ENCODE data around the gene RTEL1. TPM values are rescaled to one million over a fixed set of nuclear protein-coding genes. Genes with fewer than 3 reads are reported as not detected.

Gene RTEL1
- total RNA-seq, 2 experiments from 2014 or later = 49.8 to 54.3 TPM

DNA sequence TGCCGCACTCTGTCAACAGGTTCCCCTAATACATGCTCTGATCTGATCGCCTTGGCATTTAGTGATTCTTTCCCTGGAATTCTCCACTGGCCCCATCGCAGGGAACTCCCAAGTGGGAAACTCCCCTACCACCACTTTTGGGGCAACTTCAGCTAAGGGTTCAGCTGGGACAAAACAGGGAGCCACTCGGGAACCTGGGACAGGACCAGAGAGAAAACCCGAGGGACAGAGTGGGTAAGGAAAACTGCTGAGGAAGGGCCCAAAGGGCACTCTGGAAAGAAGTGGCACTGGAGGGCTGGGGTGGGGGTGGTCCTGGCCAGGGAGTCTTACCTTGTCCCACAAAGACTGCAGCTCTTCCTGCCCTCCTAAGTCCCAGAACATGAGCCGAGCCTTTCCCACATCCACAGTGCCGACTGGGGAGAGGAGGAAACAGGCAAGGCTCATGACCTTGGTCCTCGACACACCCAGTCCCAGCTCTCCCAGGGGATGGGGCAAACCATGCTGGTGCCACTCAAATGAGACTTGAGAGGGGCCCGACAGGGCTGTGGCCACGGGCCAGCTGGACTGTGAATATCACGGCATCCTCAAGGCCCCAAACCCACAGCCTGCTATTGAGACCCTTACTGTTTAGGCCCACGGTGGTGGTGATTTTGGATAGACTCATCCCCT lies 48.0 kb downstream of the RTEL1 start:
- Mint-ChIP-seq H3K27ac (peak overlapping the region; percentile 81), H3K4me3 (peak overlapping the region; percentile 90), H3K36me3 (ENCODE audit: low read depth) (peaks cover 49% of the 10 kb centered on the region), H3K9me3 (ENCODE audit: insufficient read depth) (no peaks in the 10 kb centered on the region), H3K4me1 (ENCODE audit: low read depth) (peaks cover 36% of the 10 kb centered on the region), H3K27me3 (ENCODE audit: low read depth) (no peaks in the 10 kb centered on the region)
- ATAC-seq (no peak), DNase-seq (no peak)
- ChIA-PET POLR2A (interaction anchor here (1.3 kb wide), 1 partner anchor 159 kb away, joined by 4 read pairs; the partner anchor contains the start of gene TPD52L2), CTCF (interaction anchor here (0.6 to 4.2 kb wide), 5 partner anchors 27 to 158 kb away, joined by 3 to 70 read pairs (median 15); partner anchors contain the start of genes LIME1, SLC2A4RG and TPD52L2)

DNA sequence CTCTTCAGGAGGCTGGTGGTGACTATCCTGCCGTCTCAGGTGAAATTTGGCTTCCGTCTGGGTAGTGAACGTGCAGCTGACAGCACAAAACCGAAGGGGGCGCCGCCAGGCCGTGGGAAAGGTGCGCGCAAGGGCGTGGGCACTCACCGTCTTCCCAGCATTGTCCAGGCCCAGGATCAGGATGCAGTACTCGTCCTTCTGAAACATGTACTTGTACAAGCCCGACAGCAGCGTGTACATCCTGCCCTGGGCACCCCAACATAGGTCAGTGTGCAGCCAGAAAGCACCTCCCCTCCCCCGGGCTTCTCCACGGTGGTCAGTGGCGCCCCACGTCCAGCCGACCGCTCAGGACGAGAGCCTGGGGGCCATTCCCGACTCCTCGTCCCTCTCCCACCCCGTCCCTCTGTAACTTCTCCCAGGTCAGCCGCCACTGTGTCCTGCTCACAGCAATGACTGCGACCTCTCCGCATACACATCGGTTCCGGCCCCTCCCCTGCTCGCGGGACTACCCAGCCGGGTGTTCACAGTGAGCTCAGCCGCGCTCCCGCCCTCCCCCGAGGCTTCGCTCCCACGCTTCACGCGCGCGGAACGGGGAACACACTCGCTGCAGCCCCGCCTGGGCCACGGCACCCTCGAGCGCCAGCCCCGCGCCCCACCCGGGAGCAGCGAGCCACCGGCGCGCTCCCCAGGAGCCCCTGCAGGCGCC lies 48.9 kb downstream of the RTEL1 start:
- POLR2A ChIA-PET = interaction anchor here (0.6 to 2.2 kb wide), 12 partner anchors 9 to 262 kb away, joined by 3 to 19 read pairs (median 4); partner anchors contain the start of genes LIME1, RTEL1, SLC2A4RG and TPD52L2
- peak; percentile 62 for ATAC-seq
- H3K36me3 Mint-ChIP-seq (ENCODE audit: low read depth) = peaks cover 58% of the 10 kb centered on the region

DNA sequence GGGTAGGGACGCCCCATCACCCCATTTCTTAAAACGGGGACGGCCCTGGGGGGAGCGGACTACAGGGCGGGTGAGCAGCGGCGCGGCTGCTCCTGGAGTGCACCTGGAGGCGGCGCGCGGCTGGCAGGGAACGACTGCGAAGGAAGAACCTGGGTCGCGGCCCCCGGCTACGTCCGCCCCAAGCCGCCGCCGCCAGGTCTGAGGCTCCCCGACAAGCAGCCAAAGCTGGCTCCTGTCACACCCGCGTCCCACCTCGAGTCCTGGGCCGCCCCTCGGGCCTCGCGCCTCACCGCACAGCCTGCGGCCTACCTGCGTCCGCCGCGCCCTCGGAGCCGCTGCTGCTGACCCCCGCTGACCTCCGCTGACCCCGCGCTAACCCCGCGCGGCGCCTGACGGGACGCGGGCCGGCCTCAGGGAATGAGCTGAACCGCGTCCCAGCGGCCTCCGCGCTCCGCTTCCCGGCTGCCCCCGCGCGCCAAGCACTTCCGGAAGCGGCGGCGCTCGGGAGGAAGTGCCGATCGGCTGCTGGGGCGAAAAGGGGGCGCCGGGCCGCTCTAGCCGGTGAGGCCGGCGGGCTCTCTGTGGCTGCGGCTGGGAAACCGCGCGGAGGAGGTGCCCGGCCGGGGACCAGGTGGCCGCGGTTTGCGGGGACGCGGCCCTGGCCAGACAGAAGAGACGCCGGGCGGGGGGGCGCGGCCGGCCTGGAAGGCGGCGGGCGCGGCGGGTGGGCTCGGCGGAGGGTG lies 49.6 kb downstream of the RTEL1 start, which contains the start of the genes ARFRP1 and ZGPAT:
Gene ARFRP1, minus strand, starts transcription at position 419 of the 743 bp plus-strand sequence. CDS start 885 bp downstream, outside the sequence.
Gene ZGPAT, plus strand, starts transcription at position 482 of the 743 bp plus-strand sequence. CDS start 542 bp downstream, outside the sequence.
- H3K4me1 Mint-ChIP-seq (ENCODE audit: low read depth) = peaks cover 44% of the 10 kb centered on the region
- H3K36me3 Mint-ChIP-seq (ENCODE audit: low read depth) = peaks cover 65% of the 10 kb centered on the region
- DNase-seq = peak; percentile 90
- peak within 1 kb of the TSS; percentile 90 for H3K4me3 Mint-ChIP-seq
- H3K27ac Mint-ChIP-seq = peak within 1 kb of the TSS; percentile 81
- no peaks in the 10 kb centered on the region for H3K27me3 Mint-ChIP-seq (ENCODE audit: low read depth)
- no peaks in the 10 kb centered on the region for H3K9me3 Mint-ChIP-seq (ENCODE audit: insufficient read depth)
- ChIA-PET CTCF (interaction anchor here (0.6 to 4.2 kb wide), 28 partner anchors 8 to 350 kb away, joined by 3 to 70 read pairs (median 4); partner anchors contain the start of genes GMEB2, LIME1, RTEL1 and SAMD10), POLR2A (interaction anchor here (0.6 to 2.2 kb wide), 20 partner anchors 9 to 356 kb away, joined by 3 to 19 read pairs (median 4); partner anchors contain the start of genes GMEB2, LIME1, RTEL1 and SLC2A4RG)
- ATAC-seq = peak; percentile 81

More for the DNA sequence above, 48.9 kb downstream of the RTEL1 start:
- H3K4me3 Mint-ChIP-seq = peak overlapping the region; percentile 90
- peaks cover 38% of the 10 kb centered on the region for H3K4me1 Mint-ChIP-seq (ENCODE audit: low read depth)
- no peaks in the 10 kb centered on the region for H3K9me3 Mint-ChIP-seq (ENCODE audit: insufficient read depth)
- peak; percentile 76 for DNase-seq
- no peaks in the 10 kb centered on the region for H3K27me3 Mint-ChIP-seq (ENCODE audit: low read depth)
- CTCF ChIA-PET = interaction anchor here (0.6 to 4.2 kb wide), 25 partner anchors 8 to 351 kb away, joined by 3 to 70 read pairs (median 5); partner anchors contain the start of genes LIME1, RTEL1, SAMD10 and SLC2A4RG
- peak overlapping the region; percentile 81 for H3K27ac Mint-ChIP-seq

DNA sequence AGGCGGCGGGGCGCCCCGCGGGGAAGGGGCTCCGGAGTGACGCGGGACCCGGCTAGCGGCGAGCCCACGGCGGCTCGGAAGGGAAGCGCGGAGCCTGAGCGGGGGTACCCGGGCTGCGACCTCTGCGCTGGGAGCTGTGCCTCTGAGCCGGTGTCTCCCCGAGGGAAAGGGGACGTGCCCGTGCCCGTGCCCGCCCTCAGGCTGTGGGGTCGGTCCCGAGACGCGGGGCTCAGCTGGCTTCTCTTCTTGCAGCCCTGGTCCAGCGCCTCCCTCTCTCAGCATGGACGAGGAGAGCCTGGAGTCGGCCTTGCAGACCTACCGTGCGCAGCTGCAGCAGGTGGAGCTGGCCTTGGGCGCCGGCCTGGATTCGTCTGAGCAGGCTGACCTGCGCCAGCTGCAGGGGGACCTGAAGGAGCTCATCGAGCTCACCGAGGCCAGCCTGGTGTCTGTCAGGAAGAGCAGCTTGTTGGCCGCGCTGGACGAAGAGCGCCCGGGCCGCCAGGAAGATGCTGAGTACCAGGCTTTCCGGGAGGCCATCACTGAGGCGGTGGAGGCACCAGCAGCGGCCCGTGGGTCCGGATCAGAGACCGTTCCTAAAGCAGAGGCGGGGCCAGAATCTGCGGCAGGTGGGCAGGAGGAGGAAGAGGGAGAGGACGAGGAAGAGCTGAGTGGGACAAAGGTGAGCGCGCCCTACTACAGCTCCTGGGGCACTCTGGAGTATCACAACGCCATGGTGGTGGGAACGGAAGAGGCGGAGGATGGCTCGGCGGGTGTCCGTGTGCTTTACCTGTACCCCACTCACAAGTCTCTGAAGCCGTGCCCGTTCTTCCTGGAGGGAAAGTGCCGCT lies 50.4 kb downstream of the RTEL1 start:
- ChIA-PET CTCF (interaction anchor here (0.6 to 4.2 kb wide), 21 partner anchors 11 to 349 kb away, joined by 3 to 70 read pairs (median 7); partner anchors contain the start of genes GMEB2, LIME1, RTEL1 and SAMD10), POLR2A (interaction anchor here (0.6 to 2.2 kb wide), 16 partner anchors 8 to 356 kb away, joined by 3 to 19 read pairs (median 5); partner anchors contain the start of genes GMEB2, LIME1, RTEL1 and SLC2A4RG)
- peaks cover 45% of the 10 kb centered on the region for H3K4me1 Mint-ChIP-seq (ENCODE audit: low read depth)
- ATAC-seq (peak; percentile 15), DNase-seq (peak; percentile 27)
- H3K36me3 Mint-ChIP-seq (ENCODE audit: low read depth) = peaks cover 72% of the 10 kb centered on the region
- H3K4me3 Mint-ChIP-seq = peak overlapping the region; percentile 90
- H3K9me3 Mint-ChIP-seq (ENCODE audit: insufficient read depth) = no peaks in the 10 kb centered on the region
- H3K27ac Mint-ChIP-seq = peak overlapping the region; percentile 75
- H3K27me3 Mint-ChIP-seq (ENCODE audit: low read depth) = no peaks in the 10 kb centered on the region

DNA sequence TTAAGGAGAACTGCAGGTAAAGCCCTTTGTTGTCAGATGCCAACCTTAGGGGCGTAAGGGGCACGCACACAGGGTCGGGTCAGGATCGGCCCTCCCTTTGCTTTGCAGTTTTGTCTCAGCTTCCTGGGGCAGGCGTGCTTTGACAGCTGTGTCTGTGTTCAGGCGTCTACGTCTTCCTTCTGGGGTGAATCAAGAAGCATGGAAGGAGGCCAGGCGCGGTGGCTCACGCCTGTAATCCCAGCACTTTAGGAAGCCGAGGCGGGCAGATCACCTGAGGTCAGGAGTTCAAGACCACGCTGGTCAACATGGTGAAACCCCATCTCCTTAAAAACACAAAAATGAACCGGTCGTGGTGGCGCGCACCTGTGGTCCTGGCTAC lies 51.0 kb downstream of the RTEL1 start:
- ATAC-seq (no peak), DNase-seq (peak; percentile 20)
- CTCF ChIA-PET = interaction anchor here (1.9 to 4.2 kb wide), 3 partner anchors 28 to 155 kb away, joined by 15 to 70 read pairs (median 46); partner anchors contain the start of genes LIME1, SLC2A4RG and TPD52L2
- Mint-ChIP-seq H3K27ac (peak overlapping the region; percentile 34), H3K4me1 (ENCODE audit: low read depth) (peaks cover 45% of the 10 kb centered on the region), H3K4me3 (peak overlapping the region; percentile 90), H3K9me3 (ENCODE audit: insufficient read depth) (no peaks in the 10 kb centered on the region), H3K36me3 (ENCODE audit: low read depth) (peaks cover 78% of the 10 kb centered on the region), H3K27me3 (ENCODE audit: low read depth) (no peaks in the 10 kb centered on the region)
- POLR2A ChIA-PET = interaction anchor here (0.6 to 2.0 kb wide), 3 partner anchors 9 to 51 kb away, joined by 3 to 5 read pairs (median 3); partner anchors contain the start of gene RTEL1

DNA sequence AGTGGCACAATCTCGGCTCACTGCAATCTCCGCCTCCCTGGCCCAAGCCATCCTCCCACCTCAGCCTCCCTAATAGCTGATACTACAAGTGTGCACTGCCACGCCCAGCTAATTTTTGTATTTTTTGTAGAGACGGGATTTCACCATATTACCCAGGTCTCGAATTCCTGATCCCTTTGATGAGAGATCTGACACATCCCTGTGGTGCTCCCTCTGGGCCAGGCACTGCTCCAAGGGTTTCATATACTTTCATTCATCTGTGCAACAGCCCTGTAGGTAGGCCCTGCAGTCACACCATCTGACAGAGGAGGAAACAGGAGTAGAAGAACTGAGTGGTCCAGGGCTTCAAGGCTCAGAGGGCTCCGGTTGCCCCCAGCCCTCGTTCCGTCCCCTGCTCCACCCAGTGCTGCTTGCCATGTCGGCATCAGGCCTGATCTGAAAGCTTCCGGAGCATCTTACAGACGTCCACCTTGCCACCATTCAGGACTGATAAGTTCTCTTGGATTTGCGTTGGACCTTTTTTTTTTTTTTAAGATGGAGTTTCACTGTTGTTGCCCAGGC lies 53.1 kb downstream of the RTEL1 start:
- peaks cover 77% of the 10 kb centered on the region for H3K36me3 Mint-ChIP-seq (ENCODE audit: low read depth)
- ChIA-PET CTCF (interaction anchor here (1.2 to 1.3 kb wide), 2 partner anchors 16 to 263 kb away, joined by 3 to 6 read pairs; no protein-coding TSS in a partner anchor), POLR2A (interaction anchor here (0.8 kb wide), 1 partner anchor 32 kb away, joined by 3 read pairs; no protein-coding TSS in a partner anchor)
- DNase-seq = no peak
- no peaks in the 10 kb centered on the region for H3K27me3 Mint-ChIP-seq (ENCODE audit: low read depth)
- H3K4me1 Mint-ChIP-seq (ENCODE audit: low read depth) = peaks cover 45% of the 10 kb centered on the region
- H3K9me3 Mint-ChIP-seq (ENCODE audit: insufficient read depth) = peaks cover 3% of the 10 kb centered on the region
- no peak overlapping the region for H3K4me3 Mint-ChIP-seq
- H3K27ac Mint-ChIP-seq = no peak overlapping the region
- no peak for ATAC-seq

DNA sequence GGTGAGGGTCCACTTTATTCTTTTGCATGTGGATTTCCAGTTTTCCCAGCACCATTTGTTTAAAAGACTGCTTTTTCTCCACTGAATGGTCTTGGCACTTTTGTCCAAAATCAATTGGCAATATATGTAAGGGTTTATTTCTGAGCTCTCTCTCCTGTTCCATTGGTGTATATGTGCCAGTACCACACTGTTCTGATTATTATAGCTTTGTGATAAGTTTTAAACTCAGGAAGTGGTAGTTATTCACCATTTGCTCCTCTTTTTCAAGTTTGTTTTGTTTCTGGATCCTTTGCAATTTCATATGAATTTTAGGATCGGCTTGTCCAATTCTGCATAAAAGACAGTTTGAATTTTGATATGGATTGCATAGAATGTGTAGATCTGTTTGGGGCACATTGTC lies 54.1 kb downstream of the RTEL1 start:
- DNase-seq = no peak
- ATAC-seq = no peak
- H3K4me1 Mint-ChIP-seq (ENCODE audit: low read depth) = peaks cover 39% of the 10 kb centered on the region
- ChIA-PET CTCF (interaction anchor here (1.3 kb wide), 1 partner anchor 262 kb away, joined by 3 read pairs; no protein-coding TSS in a partner anchor), POLR2A (no interaction called here)
- H3K27ac Mint-ChIP-seq = no peak overlapping the region
- no peaks in the 10 kb centered on the region for H3K27me3 Mint-ChIP-seq (ENCODE audit: low read depth)
- H3K36me3 Mint-ChIP-seq (ENCODE audit: low read depth) = peaks cover 79% of the 10 kb centered on the region
- peaks cover 5% of the 10 kb centered on the region for H3K9me3 Mint-ChIP-seq (ENCODE audit: insufficient read depth)
- no peak overlapping the region for H3K4me3 Mint-ChIP-seq

DNA sequence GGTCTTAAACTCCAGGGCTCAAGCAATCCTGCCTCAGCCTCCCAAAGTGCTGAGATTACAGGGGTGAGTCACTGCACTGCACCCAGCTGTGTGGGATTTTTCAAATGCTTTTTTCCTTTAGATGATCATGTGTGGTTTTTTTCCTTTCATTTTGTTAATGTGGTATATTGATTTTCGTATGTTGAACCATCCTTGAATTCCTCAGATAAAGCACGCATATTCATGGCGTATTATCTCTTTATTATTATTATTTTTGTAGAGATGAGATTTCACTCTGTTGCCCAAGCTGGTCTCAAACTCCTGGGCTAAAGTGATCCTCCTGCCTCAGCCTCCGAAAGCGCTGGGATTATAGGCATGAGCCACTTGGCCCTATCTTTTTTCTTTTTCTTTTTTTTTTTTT lies 56.7 kb downstream of the RTEL1 start:
- Mint-ChIP-seq H3K27me3 (ENCODE audit: low read depth) (no peaks in the 10 kb centered on the region), H3K27ac (no peak overlapping the region), H3K4me3 (no peak overlapping the region), H3K9me3 (ENCODE audit: insufficient read depth) (peaks cover 12% of the 10 kb centered on the region), H3K36me3 (ENCODE audit: low read depth) (peaks cover 88% of the 10 kb centered on the region), H3K4me1 (ENCODE audit: low read depth) (peaks cover 32% of the 10 kb centered on the region)
- CTCF ChIA-PET = interaction anchor here (1.3 kb wide), 1 partner anchor 7 kb away, joined by 4 read pairs; the partner anchor contains the start of genes ARFRP1 and ZGPAT
- no peak for DNase-seq
- ATAC-seq = no peak
- POLR2A ChIA-PET = interaction anchor here (1.0 kb wide), 1 partner anchor 13 kb away, joined by 3 read pairs; no protein-coding TSS in a partner anchor

DNA sequence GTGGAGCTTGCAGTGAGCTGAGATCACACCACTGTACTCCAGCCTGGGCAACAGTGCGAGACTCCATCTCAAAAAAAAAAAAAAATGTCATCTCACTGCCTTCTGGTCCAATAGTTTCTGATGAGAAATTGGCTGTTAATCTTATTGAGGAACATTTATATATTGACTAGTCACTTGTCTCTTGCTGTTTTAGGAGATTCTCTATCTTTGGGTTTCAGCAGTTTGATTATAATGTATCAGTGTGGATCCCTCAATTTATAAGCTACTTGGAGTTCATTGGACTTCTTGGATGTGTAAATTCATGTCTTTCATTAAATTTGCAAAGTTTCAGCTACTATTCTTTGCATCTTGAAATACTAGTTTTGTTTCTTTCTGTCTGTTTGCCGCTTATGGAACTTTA lies 60.9 kb downstream of the RTEL1 start:
- Mint-ChIP-seq H3K4me3 (no peak overlapping the region), H3K4me1 (ENCODE audit: low read depth) (peaks cover 22% of the 10 kb centered on the region), H3K27me3 (ENCODE audit: low read depth) (no peaks in the 10 kb centered on the region), H3K36me3 (ENCODE audit: low read depth) (peaks cover 78% of the 10 kb centered on the region), H3K27ac (no peak overlapping the region), H3K9me3 (ENCODE audit: insufficient read depth) (peaks cover 12% of the 10 kb centered on the region)
- CTCF ChIA-PET = interaction anchor here (0.9 to 1.2 kb wide), 2 partner anchors 11 to 17 kb away, joined by 3 to 10 read pairs; partner anchors contain the start of genes ARFRP1, LIME1 and ZGPAT
- ATAC-seq (no peak), DNase-seq (no peak)
- POLR2A ChIA-PET = no interaction called here
